ENCODE data around the gene MISP3. TPM values are rescaled to one million over a fixed set of nuclear protein-coding genes. Genes with fewer than 3 reads are reported as not detected.

Gene MISP3
- total and polyA plus RNA-seq, 9 of the 15 experiments (the other 6 are each of a cell fraction or from before 2014, with no cell fraction given) = 0.25 to 5.6 (median 1.6) TPM

GRCh38 chr19:14091081-14091812, 18.7 kb downstream of the MISP3 start (continued):
- TF ChIP-seq, protein P1, sequence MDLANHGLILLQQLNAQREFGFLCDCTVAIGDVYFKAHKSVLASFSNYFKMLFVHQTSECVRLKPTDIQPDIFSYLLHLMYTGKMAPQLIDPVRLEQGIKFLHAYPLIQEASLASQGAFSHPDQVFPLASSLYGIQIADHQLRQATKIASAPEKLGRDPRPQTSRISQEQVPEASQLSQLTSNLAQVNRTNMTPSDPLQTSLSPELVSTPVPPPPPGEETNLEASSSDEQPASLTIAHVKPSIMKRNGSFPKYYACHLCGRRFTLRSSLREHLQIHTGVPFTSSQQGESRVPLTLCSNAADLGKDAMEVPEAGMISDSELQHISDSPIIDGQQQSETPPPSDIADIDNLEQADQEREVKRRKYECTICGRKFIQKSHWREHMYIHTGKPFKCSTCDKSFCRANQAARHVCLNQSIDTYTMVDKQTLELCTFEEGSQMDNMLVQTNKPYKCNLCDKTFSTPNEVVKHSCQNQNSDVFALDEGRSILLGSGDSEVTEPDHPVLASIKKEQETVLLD (IDR thresholded peaks at IDR 0.05) = peak; percentile 67; the same call in 1 of the 2 replicates
- TF ChIP-seq PTTG1 (tag; IDR thresholded peaks at IDR 0.05; ENCODE audit: low read depth) (no peak), NCOA6 (IDR thresholded peaks at IDR 0.05) (no peak), ARHGAP35 (IDR thresholded peaks at IDR 0.05; ENCODE audit: partially characterized antibody) (no peak), SMAD1 (IDR thresholded peaks at IDR 0.05; ENCODE audit: low read depth, low read length, partially characterized antibody) (no peak), PHB2 (IDR thresholded peaks at IDR 0.05; ENCODE audit: low read depth) (no peak), MEF2A (IDR thresholded peaks at IDR 0.05; ENCODE audit: control insufficient read depth, low read depth, low read length) (no peak), PBX2 (CRISPR knock-in tag; IDR thresholded peaks at IDR 0.05; ENCODE audit: low read depth) (no peak), PBX2 (tag; conservative IDR thresholded peaks at IDR 0.05; ENCODE audit: low read depth) (no peak), U2AF1 (optimal IDR thresholded peaks at IDR 0.05; ENCODE audit: low read depth, low read length) (no peak), ZNF57 (CRISPR knock-in tag; IDR thresholded peaks at IDR 0.05) (no peak), TAF7 (tag; IDR thresholded peaks at IDR 0.05) (no peak), ZNF140 (CRISPR knock-in tag; IDR thresholded peaks at IDR 0.05) (no peak)
- TF ChIP-seq, protein P2, sequence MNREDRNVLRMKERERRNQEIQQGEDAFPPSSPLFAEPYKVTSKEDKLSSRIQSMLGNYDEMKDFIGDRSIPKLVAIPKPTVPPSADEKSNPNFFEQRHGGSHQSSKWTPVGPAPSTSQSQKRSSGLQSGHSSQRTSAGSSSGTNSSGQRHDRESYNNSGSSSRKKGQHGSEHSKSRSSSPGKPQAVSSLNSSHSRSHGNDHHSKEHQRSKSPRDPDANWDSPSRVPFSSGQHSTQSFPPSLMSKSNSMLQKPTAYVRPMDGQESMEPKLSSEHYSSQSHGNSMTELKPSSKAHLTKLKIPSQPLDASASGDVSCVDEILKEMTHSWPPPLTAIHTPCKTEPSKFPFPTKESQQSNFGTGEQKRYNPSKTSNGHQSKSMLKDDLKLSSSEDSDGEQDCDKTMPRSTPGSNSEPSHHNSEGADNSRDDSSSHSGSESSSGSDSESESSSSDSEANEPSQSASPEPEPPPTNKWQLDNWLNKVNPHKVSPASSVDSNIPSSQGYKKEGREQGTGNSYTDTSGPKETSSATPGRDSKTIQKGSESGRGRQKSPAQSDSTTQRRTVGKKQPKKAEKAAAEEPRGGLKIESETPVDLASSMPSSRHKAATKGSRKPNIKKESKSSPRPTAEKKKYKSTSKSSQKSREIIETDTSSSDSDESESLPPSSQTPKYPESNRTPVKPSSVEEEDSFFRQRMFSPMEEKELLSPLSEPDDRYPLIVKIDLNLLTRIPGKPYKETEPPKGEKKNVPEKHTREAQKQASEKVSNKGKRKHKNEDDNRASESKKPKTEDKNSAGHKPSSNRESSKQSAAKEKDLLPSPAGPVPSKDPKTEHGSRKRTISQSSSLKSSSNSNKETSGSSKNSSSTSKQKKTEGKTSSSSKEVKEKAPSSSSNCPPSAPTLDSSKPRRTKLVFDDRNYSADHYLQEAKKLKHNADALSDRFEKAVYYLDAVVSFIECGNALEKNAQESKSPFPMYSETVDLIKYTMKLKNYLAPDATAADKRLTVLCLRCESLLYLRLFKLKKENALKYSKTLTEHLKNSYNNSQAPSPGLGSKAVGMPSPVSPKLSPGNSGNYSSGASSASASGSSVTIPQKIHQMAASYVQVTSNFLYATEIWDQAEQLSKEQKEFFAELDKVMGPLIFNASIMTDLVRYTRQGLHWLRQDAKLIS (CRISPR knock-in tag; IDR thresholded peaks at IDR 0.05) = no peak
- TF ChIP-seq, protein P3, sequence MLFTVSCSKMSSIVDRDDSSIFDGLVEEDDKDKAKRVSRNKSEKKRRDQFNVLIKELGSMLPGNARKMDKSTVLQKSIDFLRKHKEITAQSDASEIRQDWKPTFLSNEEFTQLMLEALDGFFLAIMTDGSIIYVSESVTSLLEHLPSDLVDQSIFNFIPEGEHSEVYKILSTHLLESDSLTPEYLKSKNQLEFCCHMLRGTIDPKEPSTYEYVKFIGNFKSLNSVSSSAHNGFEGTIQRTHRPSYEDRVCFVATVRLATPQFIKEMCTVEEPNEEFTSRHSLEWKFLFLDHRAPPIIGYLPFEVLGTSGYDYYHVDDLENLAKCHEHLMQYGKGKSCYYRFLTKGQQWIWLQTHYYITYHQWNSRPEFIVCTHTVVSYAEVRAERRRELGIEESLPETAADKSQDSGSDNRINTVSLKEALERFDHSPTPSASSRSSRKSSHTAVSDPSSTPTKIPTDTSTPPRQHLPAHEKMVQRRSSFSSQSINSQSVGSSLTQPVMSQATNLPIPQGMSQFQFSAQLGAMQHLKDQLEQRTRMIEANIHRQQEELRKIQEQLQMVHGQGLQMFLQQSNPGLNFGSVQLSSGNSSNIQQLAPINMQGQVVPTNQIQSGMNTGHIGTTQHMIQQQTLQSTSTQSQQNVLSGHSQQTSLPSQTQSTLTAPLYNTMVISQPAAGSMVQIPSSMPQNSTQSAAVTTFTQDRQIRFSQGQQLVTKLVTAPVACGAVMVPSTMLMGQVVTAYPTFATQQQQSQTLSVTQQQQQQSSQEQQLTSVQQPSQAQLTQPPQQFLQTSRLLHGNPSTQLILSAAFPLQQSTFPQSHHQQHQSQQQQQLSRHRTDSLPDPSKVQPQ (CRISPR knock-in tag; IDR thresholded peaks at IDR 0.05; ENCODE audit: borderline replicate concordance) = no peak
- TF ChIP-seq, protein P4, sequence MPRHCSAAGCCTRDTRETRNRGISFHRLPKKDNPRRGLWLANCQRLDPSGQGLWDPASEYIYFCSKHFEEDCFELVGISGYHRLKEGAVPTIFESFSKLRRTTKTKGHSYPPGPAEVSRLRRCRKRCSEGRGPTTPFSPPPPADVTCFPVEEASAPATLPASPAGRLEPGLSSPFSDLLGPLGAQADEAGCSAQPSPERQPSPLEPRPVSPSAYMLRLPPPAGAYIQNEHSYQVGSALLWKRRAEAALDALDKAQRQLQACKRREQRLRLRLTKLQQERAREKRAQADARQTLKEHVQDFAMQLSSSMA (CRISPR knock-in tag; IDR thresholded peaks at IDR 0.05) = no peak
